HEK293T (cell line): ENCODE results near the gene CRYZL1.

Experiments
- ARNT ChIP-seq: fragments of 450-650 bp; IDR thresholded peaks from 2 replicates; pipeline ENCODE4 v1.6.1; 2017; ENCODE audit warnings: mild to moderate bottlenecking
- BHLHE40 ChIP-seq: fragments of 450-650 bp; IDR thresholded peaks from 2 replicates; pipeline ENCODE4 v1.6.1; 2016; ENCODE audit warnings: mild to moderate bottlenecking, moderate library complexity, borderline replicate concordance
- CTBP1 ChIP-seq: fragments of 450-650 bp; IDR thresholded peaks from 2 replicates; pipeline ENCODE4 v1.6.1; 2016; ENCODE audit warnings: borderline replicate concordance
- ELF4 ChIP-seq: fragments of 450-650 bp; IDR thresholded peaks from 2 replicates; pipeline ENCODE4 v1.6.1; 2017; ENCODE audit warnings: antibody characterized with exemption
- FOXK2 ChIP-seq: fragments of 450-650 bp; IDR thresholded peaks from 2 replicates; pipeline ENCODE4 v1.6.1; 2016; ENCODE audit warnings: mild to moderate bottlenecking
- FOXM1 ChIP-seq: fragments of 450-650 bp; IDR thresholded peaks from 2 replicates; pipeline ENCODE4 v1.6.1; 2017; ENCODE audit warnings: mild to moderate bottlenecking, borderline replicate concordance
- HDGF ChIP-seq: fragments of 450-650 bp; IDR thresholded peaks from 2 replicates; pipeline ENCODE4 v1.6.1; 2017; ENCODE audit warnings: antibody characterized with exemption, borderline replicate concordance
- NFRKB ChIP-seq: fragments of 450-650 bp; IDR thresholded peaks from 2 replicates; pipeline ENCODE4 v1.6.1; 2016; ENCODE audit warnings: mild to moderate bottlenecking, moderate library complexity
- PKNOX1 ChIP-seq: fragments of 450-650 bp; IDR thresholded peaks from 2 replicates; pipeline ENCODE4 v1.6.1; 2016
- SP1 ChIP-seq: fragments of 450-650 bp; IDR thresholded peaks from 2 replicates; pipeline ENCODE4 v1.6.1; 2017
- SUZ12 ChIP-seq: fragments of 450-650 bp; IDR thresholded peaks from 2 replicates; pipeline ENCODE4 v1.6.1; 2016; ENCODE audit warnings: mild to moderate bottlenecking
- TARDBP ChIP-seq: fragments of 450-650 bp; IDR thresholded peaks from 2 replicates; pipeline ENCODE4 v1.6.1; 2016

GRCh38 chr21:33572350-33572749, 69.2 kb downstream of the CRYZL1 start:
- no peak for TF ChIP-seq FOXM1
- TF ChIP-seq HDGF, result no peak
- no peak for TF ChIP-seq NFRKB
- TF ChIP-seq ARNT, result no peak
- no peak for TF ChIP-seq ELF4
- TF ChIP-seq TARDBP, result no peak
- no peak for TF ChIP-seq SP1
- TF ChIP-seq SUZ12, result no peak
- no peak for TF ChIP-seq CTBP1
- no peak for TF ChIP-seq BHLHE40
- TF ChIP-seq PKNOX1, result no peak
- TF ChIP-seq FOXK2, result no peak
